COLO829 (cell line): ENCODE measurements around the gene POLRMT.
A peak's percentile ranks its signal among the peaks of the same experiment; 100 is the strongest.

Experiments used
- DNase-seq: peaks from one replicate; pipeline ENCODE4 v3.0.0; 2012; ENCODE audit warnings: low spot score

The POLRMT gene

DNA sequence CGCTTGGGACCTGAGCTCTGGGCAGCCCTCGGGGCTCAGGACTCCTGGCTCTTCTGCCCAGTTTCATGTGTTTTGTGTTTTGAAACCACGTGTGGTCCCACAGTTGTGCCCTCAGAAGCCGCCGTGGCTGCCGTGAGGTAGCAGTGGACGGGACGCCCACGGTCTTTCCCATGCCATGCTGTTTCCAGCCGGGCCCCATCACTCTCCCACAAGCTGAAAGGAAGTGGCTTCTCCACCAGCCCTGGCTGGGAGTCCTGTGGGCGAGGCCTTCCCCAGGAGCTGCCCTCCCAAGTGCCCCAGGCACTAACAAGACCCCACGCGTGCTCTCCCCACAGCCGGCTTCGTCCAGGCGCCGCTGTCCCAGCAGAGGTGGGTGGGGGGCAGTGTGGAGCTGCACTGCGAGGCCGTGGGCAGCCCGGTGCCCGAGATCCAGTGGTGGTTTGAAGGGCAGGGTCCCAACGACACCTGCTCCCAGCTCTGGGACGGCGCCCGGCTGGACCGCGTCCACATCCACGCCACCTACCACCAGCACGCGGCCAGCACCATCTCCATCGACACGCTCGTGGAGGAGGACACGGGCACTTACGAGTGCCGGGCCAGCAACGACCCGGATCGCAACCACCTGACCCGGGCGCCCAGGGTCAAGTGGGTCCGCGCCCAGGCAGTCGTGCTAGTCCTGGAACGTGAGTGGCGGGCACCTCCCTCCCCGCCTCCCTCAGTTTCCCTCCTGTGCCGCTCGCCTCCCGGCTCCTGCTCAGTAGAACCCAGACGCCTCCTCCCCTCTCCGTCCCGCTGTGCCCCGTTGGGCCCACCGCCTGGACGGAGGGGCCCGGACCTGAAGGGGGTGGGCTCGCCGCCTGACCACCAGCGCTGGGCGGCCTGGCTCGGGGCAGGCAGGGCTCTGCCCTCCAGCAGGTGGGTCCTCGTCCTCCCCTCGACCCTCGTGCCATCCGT, 55.6 kb downstream of the POLRMT start:
- DNase-seq, result no peak

GRCh38 chr19:576768-577438, 56.4 kb downstream of the POLRMT start:
- no peak for DNase-seq

- DNase-seq, result no peak
Observed at GRCh38 chr19:575527-576506, 57.5 kb downstream of the POLRMT start.

- no peak for DNase-seq
Observed at GRCh38 chr19:574658-575526, 58.4 kb downstream of the POLRMT start.

- DNase-seq, result no peak
Observed at GRCh38 chr19:573519-573825, 59.9 kb downstream of the POLRMT start.

- peak; percentile 60 for DNase-seq
Observed at GRCh38 chr19:572743-573518, 60.4 kb downstream of the POLRMT start.

DNA sequence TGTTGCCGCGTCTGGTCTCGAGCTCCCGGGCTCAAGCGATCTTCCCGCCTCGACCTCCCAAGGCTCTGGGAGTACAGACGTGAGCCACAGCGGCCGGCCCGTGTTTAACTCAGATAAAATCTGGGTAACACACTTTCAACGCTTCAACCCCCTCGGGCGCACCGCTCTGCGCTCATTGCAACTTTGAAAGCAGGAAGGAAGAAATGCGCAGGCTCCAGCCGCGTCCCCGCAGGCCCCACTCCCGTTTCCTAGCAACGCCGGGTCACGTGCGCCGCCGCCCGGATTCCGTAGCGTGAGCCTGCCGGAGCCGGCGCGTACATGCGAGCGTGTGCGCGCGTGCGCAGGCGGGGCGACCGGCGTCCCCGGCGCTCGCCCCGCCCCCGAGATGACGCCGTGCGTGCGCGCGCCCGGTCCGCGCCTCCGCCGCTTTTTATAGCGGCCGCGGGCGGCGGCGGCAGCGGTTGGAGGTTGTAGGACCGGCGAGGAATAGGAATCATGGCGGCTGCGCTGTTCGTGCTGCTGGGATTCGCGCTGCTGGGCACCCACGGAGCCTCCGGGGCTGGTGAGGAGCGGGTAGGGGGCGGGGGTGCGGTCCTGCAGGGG, 61.1 kb downstream of the POLRMT start, which contains the start of gene BSG:
TSS of gene BSG (plus strand) at position 457 of the 603 bp plus-strand sequence. CDS start at position 496, 39 bp downstream.
- DNase-seq, result peak; percentile 100

GRCh38 chr19:571566-571974, 61.8 kb downstream of the POLRMT start:
- peak; percentile 42 for DNase-seq

DNA sequence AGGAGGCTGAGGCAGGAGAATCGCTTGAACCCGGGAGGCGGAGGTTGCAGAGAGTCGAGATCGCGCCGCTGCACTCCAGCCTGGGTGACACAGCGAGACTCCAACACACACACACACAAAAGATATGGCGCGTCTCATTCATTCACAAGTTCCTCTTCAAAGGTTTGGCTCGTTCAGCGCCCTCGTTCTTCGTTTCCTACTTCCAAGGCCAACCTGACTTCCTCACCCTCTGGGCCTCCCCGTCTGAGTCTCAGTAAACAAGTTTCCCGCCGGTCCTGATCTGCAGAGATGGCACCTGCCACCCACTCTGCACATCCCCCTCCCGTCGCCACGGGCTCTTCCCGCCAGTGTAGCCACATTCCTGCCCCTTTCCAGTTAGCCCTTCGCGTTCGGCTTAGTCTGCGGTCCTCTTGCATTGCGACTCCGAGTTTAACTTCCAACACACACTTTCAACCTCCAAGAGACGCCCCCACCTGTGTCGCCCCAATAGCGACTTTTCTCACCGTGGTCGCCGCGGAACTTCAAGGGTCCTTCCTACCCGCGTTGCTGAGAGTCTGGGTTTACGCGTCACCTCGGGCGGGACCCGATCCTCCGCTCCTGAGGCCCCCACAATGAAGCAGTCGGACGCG, 62.3 kb downstream of the POLRMT start:
- no peak for DNase-seq

GRCh38 chr19:570251-570686, 63.1 kb downstream of the POLRMT start:
- no peak for DNase-seq

DNA sequence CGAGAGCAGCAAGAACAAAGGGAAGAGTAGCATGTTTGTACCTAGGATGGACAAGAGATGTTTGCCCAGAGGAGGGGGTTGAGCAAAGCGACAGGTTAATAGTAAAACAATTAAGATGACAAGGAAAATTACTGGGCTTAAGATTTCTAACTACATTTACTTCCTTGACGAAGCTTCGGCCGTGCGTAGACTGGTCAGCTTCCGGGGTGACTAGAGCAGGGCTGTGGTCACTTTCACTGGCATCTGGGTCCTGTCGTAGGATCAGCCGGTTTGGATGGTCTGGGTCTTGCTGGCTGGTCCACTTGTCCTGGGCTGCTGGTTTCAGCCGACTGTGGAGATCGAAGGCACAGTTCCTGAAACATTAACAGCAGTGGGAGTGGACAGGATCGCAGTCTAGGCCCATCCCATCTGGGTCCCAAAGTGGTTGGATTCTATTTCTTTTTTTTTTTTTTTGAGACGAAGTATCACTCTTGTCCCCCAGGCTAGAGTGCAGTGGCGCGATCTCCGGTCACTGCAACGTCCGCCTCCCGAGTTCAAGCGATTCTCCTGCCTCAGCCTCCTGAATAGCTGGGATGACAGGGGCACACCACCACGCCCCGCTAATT, 65.9 kb downstream of the POLRMT start:
- DNase-seq, result no peak
